ENCODE data around the gene BCR.

BCR gene

GRCh38 chr22:23215294-23216241 is 35.3 kb downstream of the BCR start:
- Histone ChIP-seq H3K36me3 (ENCODE audit: control insufficient read depth, insufficient read depth, low read length) (no peaks in the 10 kb centered on the region), H3K4me1 (ENCODE audit: control insufficient read depth, insufficient read depth, low read length, poor library complexity, severe bottlenecking) (peaks cover 63% of the 10 kb centered on the region), H3K27ac (ENCODE audit: insufficient read depth, low read length, poor library complexity, severe bottlenecking) (peak overlapping the region; percentile 53), H3K27me3 (replicated peaks; ENCODE audit: control insufficient read depth, insufficient read depth, low read length, poor library complexity, severe bottlenecking) (no peaks in the 10 kb centered on the region), H3K9me3 (ENCODE audit: control insufficient read depth, low read length) (no peaks in the 10 kb centered on the region), H3K4me3 (ENCODE audit: insufficient read depth, low read depth, low read length, poor library complexity, severe bottlenecking) (peak overlapping the region; percentile 9)
- DNase-seq = no peak

- peak overlapping the region; percentile 14 for H3K4me3 ChIP-seq (ENCODE audit: insufficient read depth, low read depth, low read length, poor library complexity, severe bottlenecking)
- H3K9me3 ChIP-seq (ENCODE audit: control insufficient read depth, low read length) = no peaks in the 10 kb centered on the region
- DNase-seq = peak; percentile 19 to 34 (median 27)
- peak overlapping the region; percentile 53 for H3K27ac ChIP-seq (ENCODE audit: insufficient read depth, low read length, poor library complexity, severe bottlenecking)
- peaks cover 72% of the 10 kb centered on the region for H3K4me1 ChIP-seq (ENCODE audit: control insufficient read depth, insufficient read depth, low read length, poor library complexity, severe bottlenecking)
- H3K27me3 ChIP-seq (replicated peaks; ENCODE audit: control insufficient read depth, insufficient read depth, low read length, poor library complexity, severe bottlenecking) = no peaks in the 10 kb centered on the region
- H3K36me3 ChIP-seq (ENCODE audit: control insufficient read depth, insufficient read depth, low read length) = no peaks in the 10 kb centered on the region
These were observed 36.3 kb downstream of the BCR start for GRCh38 chr22:23216461-23217170.

- Histone ChIP-seq H3K4me1 (ENCODE audit: control insufficient read depth, insufficient read depth, low read length, poor library complexity, severe bottlenecking) (peaks cover 73% of the 10 kb centered on the region), H3K4me3 (ENCODE audit: insufficient read depth, low read depth, low read length, poor library complexity, severe bottlenecking) (peak overlapping the region; percentile 14), H3K9me3 (ENCODE audit: control insufficient read depth, low read length) (no peaks in the 10 kb centered on the region), H3K27me3 (replicated peaks; ENCODE audit: control insufficient read depth, insufficient read depth, low read length, poor library complexity, severe bottlenecking) (no peaks in the 10 kb centered on the region), H3K27ac (ENCODE audit: insufficient read depth, low read length, poor library complexity, severe bottlenecking) (peak overlapping the region; percentile 59), H3K36me3 (ENCODE audit: control insufficient read depth, insufficient read depth, low read length) (no peaks in the 10 kb centered on the region)
- no peak for DNase-seq
These were observed 37.1 kb downstream of the BCR start for GRCh38 chr22:23217171-23218052.

- Histone ChIP-seq H3K4me1 (ENCODE audit: control insufficient read depth, insufficient read depth, low read length, poor library complexity, severe bottlenecking) (peaks cover 81% of the 10 kb centered on the region), H3K27me3 (replicated peaks; ENCODE audit: control insufficient read depth, insufficient read depth, low read length, poor library complexity, severe bottlenecking) (no peaks in the 10 kb centered on the region), H3K27ac (ENCODE audit: insufficient read depth, low read length, poor library complexity, severe bottlenecking) (peak overlapping the region; percentile 59), H3K9me3 (ENCODE audit: control insufficient read depth, low read length) (no peaks in the 10 kb centered on the region), H3K4me3 (ENCODE audit: insufficient read depth, low read depth, low read length, poor library complexity, severe bottlenecking) (peak overlapping the region; percentile 19), H3K36me3 (ENCODE audit: control insufficient read depth, insufficient read depth, low read length) (no peaks in the 10 kb centered on the region)
- no peak for DNase-seq
These were observed 38.0 kb downstream of the BCR start for GRCh38 chr22:23218053-23218866.

- peak overlapping the region; percentile 19 for H3K4me3 ChIP-seq (ENCODE audit: insufficient read depth, low read depth, low read length, poor library complexity, severe bottlenecking)
- H3K9me3 ChIP-seq (ENCODE audit: control insufficient read depth, low read length) = no peaks in the 10 kb centered on the region
- peaks cover 84% of the 10 kb centered on the region for H3K4me1 ChIP-seq (ENCODE audit: control insufficient read depth, insufficient read depth, low read length, poor library complexity, severe bottlenecking)
- H3K27me3 ChIP-seq (replicated peaks; ENCODE audit: control insufficient read depth, insufficient read depth, low read length, poor library complexity, severe bottlenecking) = no peaks in the 10 kb centered on the region
- H3K36me3 ChIP-seq (ENCODE audit: control insufficient read depth, insufficient read depth, low read length) = no peaks in the 10 kb centered on the region
- no peak for DNase-seq
- peak overlapping the region; percentile 59 for H3K27ac ChIP-seq (ENCODE audit: insufficient read depth, low read length, poor library complexity, severe bottlenecking)
These were observed 38.5 kb downstream of the BCR start for GRCh38 chr22:23218867-23219251.

GRCh38 chr22:23219317-23219716 is 39.0 kb downstream of the BCR start:
- Histone ChIP-seq H3K36me3 (ENCODE audit: control insufficient read depth, insufficient read depth, low read length) (no peaks in the 10 kb centered on the region), H3K4me1 (ENCODE audit: control insufficient read depth, insufficient read depth, low read length, poor library complexity, severe bottlenecking) (peaks cover 85% of the 10 kb centered on the region), H3K4me3 (ENCODE audit: insufficient read depth, low read depth, low read length, poor library complexity, severe bottlenecking) (peak overlapping the region; percentile 19), H3K27me3 (replicated peaks; ENCODE audit: control insufficient read depth, insufficient read depth, low read length, poor library complexity, severe bottlenecking) (no peaks in the 10 kb centered on the region), H3K27ac (ENCODE audit: insufficient read depth, low read length, poor library complexity, severe bottlenecking) (peak overlapping the region; percentile 59), H3K9me3 (ENCODE audit: control insufficient read depth, low read length) (no peaks in the 10 kb centered on the region)
- DNase-seq = no peak

- Histone ChIP-seq H3K36me3 (ENCODE audit: control insufficient read depth, insufficient read depth, low read length) (no peaks in the 10 kb centered on the region), H3K4me3 (ENCODE audit: insufficient read depth, low read depth, low read length, poor library complexity, severe bottlenecking) (no peak overlapping the region), H3K27ac (ENCODE audit: insufficient read depth, low read length, poor library complexity, severe bottlenecking) (peak overlapping the region; percentile 59), H3K9me3 (ENCODE audit: control insufficient read depth, low read length) (no peaks in the 10 kb centered on the region), H3K27me3 (replicated peaks; ENCODE audit: control insufficient read depth, insufficient read depth, low read length, poor library complexity, severe bottlenecking) (no peaks in the 10 kb centered on the region), H3K4me1 (ENCODE audit: control insufficient read depth, insufficient read depth, low read length, poor library complexity, severe bottlenecking) (peaks cover 90% of the 10 kb centered on the region)
- peak in 1 of 3 donors; percentile 28 for DNase-seq
These were observed 39.6 kb downstream of the BCR start for GRCh38 chr22:23219822-23220484.

- H3K27me3 ChIP-seq (replicated peaks; ENCODE audit: control insufficient read depth, insufficient read depth, low read length, poor library complexity, severe bottlenecking) = no peaks in the 10 kb centered on the region
- no peaks in the 10 kb centered on the region for H3K36me3 ChIP-seq (ENCODE audit: control insufficient read depth, insufficient read depth, low read length)
- DNase-seq = no peak
- H3K4me1 ChIP-seq (ENCODE audit: control insufficient read depth, insufficient read depth, low read length, poor library complexity, severe bottlenecking) = peaks cover 89% of the 10 kb centered on the region
- no peaks in the 10 kb centered on the region for H3K9me3 ChIP-seq (ENCODE audit: control insufficient read depth, low read length)
- no peak overlapping the region for H3K4me3 ChIP-seq (ENCODE audit: insufficient read depth, low read depth, low read length, poor library complexity, severe bottlenecking)
- H3K27ac ChIP-seq (ENCODE audit: insufficient read depth, low read length, poor library complexity, severe bottlenecking) = peak overlapping the region; percentile 59
These were observed 40.4 kb downstream of the BCR start for GRCh38 chr22:23220485-23221350.

Data from effector memory CD4-positive, alpha-beta T cell (primary cell).